ENCODE results near the gene CEP250.
A peak's percentile ranks its signal among the peaks of the same experiment; 100 is the strongest.

GRCh38 chr20:35541783-35542662, 86.6 kb downstream of the CEP250 start, which contains the start of gene ERGIC3:
- peak in 1 of 3 donors; percentile 10 for TF ChIP-seq POLR2AphosphoS5 (IDR thresholded peaks at IDR 0.05)
- TF ChIP-seq, protein P1, sequence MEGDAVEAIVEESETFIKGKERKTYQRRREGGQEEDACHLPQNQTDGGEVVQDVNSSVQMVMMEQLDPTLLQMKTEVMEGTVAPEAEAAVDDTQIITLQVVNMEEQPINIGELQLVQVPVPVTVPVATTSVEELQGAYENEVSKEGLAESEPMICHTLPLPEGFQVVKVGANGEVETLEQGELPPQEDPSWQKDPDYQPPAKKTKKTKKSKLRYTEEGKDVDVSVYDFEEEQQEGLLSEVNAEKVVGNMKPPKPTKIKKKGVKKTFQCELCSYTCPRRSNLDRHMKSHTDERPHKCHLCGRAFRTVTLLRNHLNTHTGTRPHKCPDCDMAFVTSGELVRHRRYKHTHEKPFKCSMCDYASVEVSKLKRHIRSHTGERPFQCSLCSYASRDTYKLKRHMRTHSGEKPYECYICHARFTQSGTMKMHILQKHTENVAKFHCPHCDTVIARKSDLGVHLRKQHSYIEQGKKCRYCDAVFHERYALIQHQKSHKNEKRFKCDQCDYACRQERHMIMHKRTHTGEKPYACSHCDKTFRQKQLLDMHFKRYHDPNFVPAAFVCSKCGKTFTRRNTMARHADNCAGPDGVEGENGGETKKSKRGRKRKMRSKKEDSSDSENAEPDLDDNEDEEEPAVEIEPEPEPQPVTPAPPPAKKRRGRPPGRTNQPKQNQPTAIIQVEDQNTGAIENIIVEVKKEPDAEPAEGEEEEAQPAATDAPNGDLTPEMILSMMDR (IDR thresholded peaks at IDR 0.05) = no peak

Measured in suprapubic skin (tissue), 3 donors.